ENCODE results near the gene TMEM51.

The TMEM51 gene

DNA sequence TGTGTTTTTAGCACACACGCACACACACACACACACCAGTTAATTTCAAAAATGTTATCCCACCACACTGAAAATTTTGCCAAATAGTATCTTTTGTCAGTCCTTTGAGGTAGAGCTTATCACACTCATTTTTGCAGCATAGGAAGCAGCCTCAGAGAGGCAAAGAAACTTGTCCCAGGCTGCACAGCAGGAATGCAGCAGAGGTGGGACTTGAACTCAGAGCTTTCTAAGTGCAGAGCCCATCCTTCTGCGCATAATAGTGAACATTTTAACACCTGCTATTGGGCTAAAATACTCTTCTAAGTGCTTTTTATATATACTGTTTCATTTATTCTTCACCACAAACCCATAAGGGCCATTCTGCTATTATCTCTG, 108.4 kb downstream of the TMEM51 start:
- DNase-seq (ENCODE audit: low read depth), result no peak
- no peak for TF ChIP-seq MYC (IDR thresholded peaks at IDR 0.05; ENCODE audit: low read depth, low read length)
- TF ChIP-seq, protein P1, sequence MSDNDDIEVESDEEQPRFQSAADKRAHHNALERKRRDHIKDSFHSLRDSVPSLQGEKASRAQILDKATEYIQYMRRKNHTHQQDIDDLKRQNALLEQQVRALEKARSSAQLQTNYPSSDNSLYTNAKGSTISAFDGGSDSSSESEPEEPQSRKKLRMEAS (IDR thresholded peaks at IDR 0.05; ENCODE audit: low read depth, low read length), result no peak
- TF ChIP-seq POLR2A (IDR thresholded peaks at IDR 0.05; ENCODE audit: extremely low read depth, insufficient read length), result no peak
- TF ChIP-seq, protein P2, sequence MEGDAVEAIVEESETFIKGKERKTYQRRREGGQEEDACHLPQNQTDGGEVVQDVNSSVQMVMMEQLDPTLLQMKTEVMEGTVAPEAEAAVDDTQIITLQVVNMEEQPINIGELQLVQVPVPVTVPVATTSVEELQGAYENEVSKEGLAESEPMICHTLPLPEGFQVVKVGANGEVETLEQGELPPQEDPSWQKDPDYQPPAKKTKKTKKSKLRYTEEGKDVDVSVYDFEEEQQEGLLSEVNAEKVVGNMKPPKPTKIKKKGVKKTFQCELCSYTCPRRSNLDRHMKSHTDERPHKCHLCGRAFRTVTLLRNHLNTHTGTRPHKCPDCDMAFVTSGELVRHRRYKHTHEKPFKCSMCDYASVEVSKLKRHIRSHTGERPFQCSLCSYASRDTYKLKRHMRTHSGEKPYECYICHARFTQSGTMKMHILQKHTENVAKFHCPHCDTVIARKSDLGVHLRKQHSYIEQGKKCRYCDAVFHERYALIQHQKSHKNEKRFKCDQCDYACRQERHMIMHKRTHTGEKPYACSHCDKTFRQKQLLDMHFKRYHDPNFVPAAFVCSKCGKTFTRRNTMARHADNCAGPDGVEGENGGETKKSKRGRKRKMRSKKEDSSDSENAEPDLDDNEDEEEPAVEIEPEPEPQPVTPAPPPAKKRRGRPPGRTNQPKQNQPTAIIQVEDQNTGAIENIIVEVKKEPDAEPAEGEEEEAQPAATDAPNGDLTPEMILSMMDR (IDR thresholded peaks at IDR 0.05; ENCODE audit: low read depth, low read length), result no peak
- no peak overlapping the region for H3K4me3 ChIP-seq (ENCODE audit: low read depth, low read length)

DNA sequence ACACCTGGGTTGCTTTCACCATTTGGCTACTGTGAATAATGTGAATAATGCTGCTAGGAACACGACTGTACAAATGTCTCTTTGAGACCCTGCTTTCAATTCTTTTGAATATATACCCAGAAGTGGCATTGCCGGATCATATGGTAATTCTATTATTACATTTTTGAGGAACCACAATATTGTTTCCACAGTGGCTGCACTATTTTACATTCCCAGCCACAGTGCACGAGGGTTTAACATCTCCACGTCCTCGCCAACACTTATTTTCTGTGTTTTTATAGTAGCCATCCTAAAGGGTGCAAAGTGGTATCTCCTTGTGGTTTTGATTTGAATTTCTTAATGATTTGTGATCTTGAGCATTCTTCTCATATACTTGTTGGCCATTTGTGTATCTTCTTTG, 109.2 kb downstream of the TMEM51 start:
- H3K4me3 ChIP-seq (ENCODE audit: low read depth, low read length), result no peak overlapping the region

DNA sequence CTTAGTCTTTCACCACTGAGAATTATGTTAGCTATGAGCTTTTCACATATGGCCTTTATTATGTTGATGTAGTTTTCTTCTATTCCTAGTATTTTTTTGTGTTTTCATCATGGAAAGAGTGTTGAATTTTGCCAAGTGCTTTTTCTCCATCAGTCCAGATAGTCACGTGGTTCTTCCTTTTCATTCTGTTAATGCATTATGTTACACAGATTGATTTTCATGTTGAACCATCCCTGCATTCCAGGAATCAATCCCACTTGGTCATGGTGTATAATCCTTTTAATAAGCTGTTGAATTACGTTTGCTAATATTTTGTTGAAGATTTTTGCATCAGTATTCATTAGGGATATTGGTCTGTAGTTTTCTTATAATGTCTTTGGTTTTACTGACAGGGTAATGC, 111.2 kb downstream of the TMEM51 start:
- DNase-seq (ENCODE audit: low read depth), result no peak
- TF ChIP-seq, protein P1 (IDR thresholded peaks at IDR 0.05; ENCODE audit: low read depth, low read length), result no peak
- no peak for TF ChIP-seq MYC (IDR thresholded peaks at IDR 0.05; ENCODE audit: low read depth, low read length)
- TF ChIP-seq, protein P2 (IDR thresholded peaks at IDR 0.05; ENCODE audit: low read depth, low read length), result no peak
- TF ChIP-seq POLR2A (IDR thresholded peaks at IDR 0.05; ENCODE audit: extremely low read depth, insufficient read length), result no peak

More for the DNA sequence above, 109.2 kb downstream of the TMEM51 start:
- no peak for DNase-seq (ENCODE audit: low read depth)
- TF ChIP-seq MYC (IDR thresholded peaks at IDR 0.05; ENCODE audit: low read depth, low read length) (no peak), POLR2A (IDR thresholded peaks at IDR 0.05; ENCODE audit: extremely low read depth, insufficient read length) (no peak)
- TF ChIP-seq, protein P1 (IDR thresholded peaks at IDR 0.05; ENCODE audit: low read depth, low read length), result no peak
- TF ChIP-seq, protein P2 (IDR thresholded peaks at IDR 0.05; ENCODE audit: low read depth, low read length), result no peak

More for the DNA sequence above, 111.2 kb downstream of the TMEM51 start:
- H3K4me3 ChIP-seq (ENCODE audit: low read depth, low read length), result no peak overlapping the region
